HepG2 (cell line): ENCODE measurements around the gene NPFFR1. TPM values are rescaled to one million over a fixed set of nuclear protein-coding genes. Genes with fewer than 3 reads are reported as not detected.

Experiments
- E2F1 ChIP-seq: sonication (generic); formaldehyde crosslinking; IDR thresholded peaks from 2 replicates; pipeline ENCODE4 v1.5.0; 2020; ENCODE audit warnings: missing genetic modification reagents
- EP300 ChIP-seq, 3 experiments: sonication (generic) in 1 of 3; formaldehyde crosslinking in 1 of 3; IDR thresholded peaks; 2 replicates each; pipeline versions ENCODE4 v1.5.1 to v1.6.1; 2011 to 2020; ENCODE audit warnings: low read depth in 2 of 3, low read length in 2 of 3, borderline replicate concordance in 1 of 3, improper control_type of control experiment in 1 of 3, mild to moderate bottlenecking in 1 of 3, missing genetic modification reagents in 1 of 3, moderate library complexity in 1 of 3
- FOXA3 ChIP-seq: IDR thresholded peaks from 2 replicates; pipeline ENCODE4 v1.6.1; 2016; ENCODE audit warnings: missing genetic modification reagents, missing compliant biosample characterization
- MXD4 ChIP-seq: IDR thresholded peaks from 2 replicates; pipeline ENCODE4 v1.6.1; 2016; ENCODE audit warnings: mild to moderate bottlenecking, missing biosample characterization, missing genetic modification reagents
- NR2F6 ChIP-seq, 2 experiments: IDR thresholded peaks; 2 replicates each; pipeline ENCODE4 v1.6.1; 2016; ENCODE audit warnings: antibody characterized with exemption in 1 of 2, mild to moderate bottlenecking in 1 of 2
- POGK ChIP-seq: sonication (generic); formaldehyde crosslinking; conservative IDR thresholded peaks from 2 replicates; pipeline ENCODE4 v1.8.0; 2022; ENCODE audit warnings: mild to moderate bottlenecking, moderate library complexity, missing genetic modification reagents
- SIX4 ChIP-seq: sonication (generic); formaldehyde crosslinking; IDR thresholded peaks from 2 replicates; pipeline ENCODE4 v1.4.0; 2020; ENCODE audit warnings: missing genetic modification reagents
- SRSF1 ChIP-seq: fragments of 200-400 bp; formaldehyde crosslinking; optimal IDR thresholded peaks from 2 replicates; pipeline ENCODE3; 2017; ENCODE audit warnings: mild to moderate bottlenecking, low read depth, low read length, moderate library complexity
- ZHX2 ChIP-seq, 2 experiments: sonication (generic) in 1 of 2; formaldehyde crosslinking in 1 of 2; IDR thresholded peaks; 2 replicates each; pipeline versions ENCODE4 v1.6.1 to v1.9.0; 2014 to 2022; ENCODE audit warnings: antibody characterized with exemption in 1 of 2, borderline replicate concordance in 1 of 2, inconsistent platforms in 1 of 2, low read depth in 1 of 2, missing genetic modification reagents in 1 of 2
- ZNF180 ChIP-seq: sonication (generic); formaldehyde crosslinking; IDR thresholded peaks from 2 replicates; pipeline ENCODE4 v1.4.0; 2020; ENCODE audit warnings: low read depth, missing genetic modification reagents, borderline replicate concordance
- ZNF207 ChIP-seq: fragments of 450-650 bp; IDR thresholded peaks from 2 replicates; pipeline ENCODE4 v1.6.1; 2016; ENCODE audit warnings: antibody characterized with exemption, borderline replicate concordance
- ZNF576 ChIP-seq: sonication (generic); formaldehyde crosslinking; IDR thresholded peaks from 2 replicates; pipeline ENCODE4 v1.4.0; 2020; ENCODE audit warnings: mild to moderate bottlenecking, missing genetic modification reagents
- ZNF674 ChIP-seq: sonication (generic); formaldehyde crosslinking; IDR thresholded peaks from 2 replicates; pipeline ENCODE4 v1.5.0; 2020; ENCODE audit warnings: low read depth, mild to moderate bottlenecking, missing genetic modification reagents
- polyA plus RNA-seq, 8 experiments: library from polyadenylated mRNA; depleted of rRNA in 3 of 8; stranded (reverse) in 7 of 8; unstranded in 1 of 8; fragments of >200 nt; fragmentation: Illumina TruSeq in 4 of 8; extraction: Trizol in 4 of 8; gene quantifications; 2 replicates each; pipeline versions ENCODE4 v1.2.1 to v1.2.3, GENCODE V29; 2011 to 2016; ENCODE audit warnings: low read depth in 4 of 8, missing spikeins in 1 of 8, mixed read lengths in 1 of 8; ENCODE audit not compliant: insufficient read depth in 1 of 8
- total RNA-seq, 5 experiments: library from RNA; depleted of rRNA; stranded (reverse); fragments of >200 nt; fragmentation: Illumina TruSeq; extraction: Trizol; gene quantifications; 2 replicates each; pipeline ENCODE4 v1.2.3, GENCODE V29; 2016; ENCODE audit warnings: low read depth in 1 of 5
- TF ChIP-seq, protein P1 (sequence below): sonication (generic); formaldehyde crosslinking; IDR thresholded peaks from 2 replicates; pipeline ENCODE4 v1.8.1; 2023; ENCODE audit warnings: missing genetic modification reagents, mild to moderate bottlenecking, borderline replicate concordance
- TF ChIP-seq, protein P2 (sequence below): sonication (generic); formaldehyde crosslinking; IDR thresholded peaks from 2 replicates; pipeline ENCODE4 v1.4.0; 2020; ENCODE audit warnings: mild to moderate bottlenecking, low read depth, missing genetic modification reagents

NPFFR1 gene
- total and polyA plus RNA-seq, 2 of the 13 experiments (the other 11 are each of a cell fraction or from before 2014, with no cell fraction given), result under 0.01 TPM; not detected in 1

GRCh38 chr10:70323697-70324338 lies 40.0 kb upstream of the NPFFR1 start (continued):
- TF ChIP-seq ZNF207, result no peak
- TF ChIP-seq NR2F6 (IDR thresholded peaks at IDR 0.05), result no peak; the same call in none of the 2 replicates
- TF ChIP-seq NR2F6 (CRISPR knock-in tag; IDR thresholded peaks at IDR 0.05), result peak; percentile 94
- peak; percentile 61 for TF ChIP-seq SRSF1
- peak; percentile 73; the same call in 1 of the 2 replicates for TF ChIP-seq FOXA3
- no peak for TF ChIP-seq SIX4 (CRISPR knock-in tag)
- TF ChIP-seq E2F1 (CRISPR knock-in tag), result peak; percentile 33; the same call in 1 of the 2 replicates
- TF ChIP-seq EP300 (IDR thresholded peaks at IDR 0.05; ENCODE audit: low read depth in 2 of 2, low read length in 2 of 2), result peak in 1 of 2 experiments; percentile 34; a peak in 1 of 4 replicates
- TF ChIP-seq EP300 (CRISPR knock-in tag; IDR thresholded peaks at IDR 0.05; ENCODE audit: borderline replicate concordance), result no peak; the same call in none of the 2 replicates
- no peak for TF ChIP-seq ZNF576
- TF ChIP-seq, protein P1, sequence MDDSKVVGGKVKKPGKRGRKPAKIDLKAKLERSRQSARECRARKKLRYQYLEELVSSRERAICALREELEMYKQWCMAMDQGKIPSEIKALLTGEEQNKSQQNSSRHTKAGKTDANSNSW (CRISPR knock-in tag), result peak; percentile 65; the same call in 1 of the 2 replicates
- TF ChIP-seq, protein P2, sequence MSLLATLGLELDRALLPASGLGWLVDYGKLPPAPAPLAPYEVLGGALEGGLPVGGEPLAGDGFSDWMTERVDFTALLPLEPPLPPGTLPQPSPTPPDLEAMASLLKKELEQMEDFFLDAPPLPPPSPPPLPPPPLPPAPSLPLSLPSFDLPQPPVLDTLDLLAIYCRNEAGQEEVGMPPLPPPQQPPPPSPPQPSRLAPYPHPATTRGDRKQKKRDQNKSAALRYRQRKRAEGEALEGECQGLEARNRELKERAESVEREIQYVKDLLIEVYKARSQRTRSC (CRISPR knock-in tag), result peak; percentile 78
- no peak for TF ChIP-seq ZNF180 (CRISPR knock-in tag)
- TF ChIP-seq MXD4, result peak; percentile 96
- TF ChIP-seq ZNF674 (CRISPR knock-in tag), result no peak
- 0 out of 2 replicates have a peak, but pooled peaks have one; percentile 60 for TF ChIP-seq POGK
- 0 out of 2 replicates have a peak, but pooled peaks have one; percentile 12 for TF ChIP-seq ZHX2 (IDR thresholded peaks at IDR 0.05; ENCODE audit: low read depth)
- no peak for TF ChIP-seq ZHX2 (CRISPR knock-in tag; IDR thresholded peaks at IDR 0.05; ENCODE audit: borderline replicate concordance)
